ENCODE measurements around the gene MRC1.

GRCh38 chr10:17873946-17874345 lies 64.8 kb downstream of the MRC1 start:
- TF ChIP-seq IKZF1 (IDR thresholded peaks at IDR 0.05) (no peak), HMGXB4 (CRISPR knock-in tag; IDR thresholded peaks at IDR 0.05; ENCODE audit: borderline replicate concordance in 1 of 2, low read depth in 1 of 2) (no peak), NFYB (CRISPR knock-in tag; IDR thresholded peaks at IDR 0.05) (no peak), IRF2 (CRISPR knock-in tag; IDR thresholded peaks at IDR 0.05) (no peak), DNMT1 (CRISPR knock-in tag; IDR thresholded peaks at IDR 0.05) (no peak), FOXM1 (CRISPR knock-in tag; IDR thresholded peaks at IDR 0.05) (no peak), ZNF891 (CRISPR knock-in tag; IDR thresholded peaks at IDR 0.05) (no peak), ZBTB21 (CRISPR knock-in tag; IDR thresholded peaks at IDR 0.05) (no peak), ATF3 (CRISPR knock-in tag; IDR thresholded peaks at IDR 0.05) (no peak), ZFAT (CRISPR knock-in tag; conservative IDR thresholded peaks at IDR 0.05) (no peak)
- TF ChIP-seq, protein P1, sequence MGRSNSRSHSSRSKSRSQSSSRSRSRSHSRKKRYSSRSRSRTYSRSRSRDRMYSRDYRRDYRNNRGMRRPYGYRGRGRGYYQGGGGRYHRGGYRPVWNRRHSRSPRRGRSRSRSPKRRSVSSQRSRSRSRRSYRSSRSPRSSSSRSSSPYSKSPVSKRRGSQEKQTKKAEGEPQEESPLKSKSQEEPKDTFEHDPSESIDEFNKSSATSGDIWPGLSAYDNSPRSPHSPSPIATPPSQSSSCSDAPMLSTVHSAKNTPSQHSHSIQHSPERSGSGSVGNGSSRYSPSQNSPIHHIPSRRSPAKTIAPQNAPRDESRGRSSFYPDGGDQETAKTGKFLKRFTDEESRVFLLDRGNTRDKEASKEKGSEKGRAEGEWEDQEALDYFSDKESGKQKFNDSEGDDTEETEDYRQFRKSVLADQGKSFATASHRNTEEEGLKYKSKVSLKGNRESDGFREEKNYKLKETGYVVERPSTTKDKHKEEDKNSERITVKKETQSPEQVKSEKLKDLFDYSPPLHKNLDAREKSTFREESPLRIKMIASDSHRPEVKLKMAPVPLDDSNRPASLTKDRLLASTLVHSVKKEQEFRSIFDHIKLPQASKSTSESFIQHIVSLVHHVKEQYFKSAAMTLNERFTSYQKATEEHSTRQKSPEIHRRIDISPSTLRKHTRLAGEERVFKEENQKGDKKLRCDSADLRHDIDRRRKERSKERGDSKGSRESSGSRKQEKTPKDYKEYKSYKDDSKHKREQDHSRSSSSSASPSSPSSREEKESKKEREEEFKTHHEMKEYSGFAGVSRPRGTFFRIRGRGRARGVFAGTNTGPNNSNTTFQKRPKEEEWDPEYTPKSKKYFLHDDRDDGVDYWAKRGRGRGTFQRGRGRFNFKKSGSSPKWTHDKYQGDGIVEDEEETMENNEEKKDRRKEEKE (IDR thresholded peaks at IDR 0.05): no peak
- TF ChIP-seq, protein P2, sequence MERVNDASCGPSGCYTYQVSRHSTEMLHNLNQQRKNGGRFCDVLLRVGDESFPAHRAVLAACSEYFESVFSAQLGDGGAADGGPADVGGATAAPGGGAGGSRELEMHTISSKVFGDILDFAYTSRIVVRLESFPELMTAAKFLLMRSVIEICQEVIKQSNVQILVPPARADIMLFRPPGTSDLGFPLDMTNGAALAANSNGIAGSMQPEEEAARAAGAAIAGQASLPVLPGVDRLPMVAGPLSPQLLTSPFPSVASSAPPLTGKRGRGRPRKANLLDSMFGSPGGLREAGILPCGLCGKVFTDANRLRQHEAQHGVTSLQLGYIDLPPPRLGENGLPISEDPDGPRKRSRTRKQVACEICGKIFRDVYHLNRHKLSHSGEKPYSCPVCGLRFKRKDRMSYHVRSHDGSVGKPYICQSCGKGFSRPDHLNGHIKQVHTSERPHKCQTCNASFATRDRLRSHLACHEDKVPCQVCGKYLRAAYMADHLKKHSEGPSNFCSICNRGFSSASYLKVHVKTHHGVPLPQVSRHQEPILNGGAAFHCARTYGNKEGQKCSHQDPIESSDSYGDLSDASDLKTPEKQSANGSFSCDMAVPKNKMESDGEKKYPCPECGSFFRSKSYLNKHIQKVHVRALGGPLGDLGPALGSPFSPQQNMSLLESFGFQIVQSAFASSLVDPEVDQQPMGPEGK (CRISPR knock-in tag; IDR thresholded peaks at IDR 0.05): no peak

All from HepG2 (cell line).